ENCODE results near the gene PHLDB2.

Gene PHLDB2

GRCh38 chr3:111851511-111851954 lies 7.5 kb upstream of the PHLDB2 start:
- no peak for DNase-seq

DNA sequence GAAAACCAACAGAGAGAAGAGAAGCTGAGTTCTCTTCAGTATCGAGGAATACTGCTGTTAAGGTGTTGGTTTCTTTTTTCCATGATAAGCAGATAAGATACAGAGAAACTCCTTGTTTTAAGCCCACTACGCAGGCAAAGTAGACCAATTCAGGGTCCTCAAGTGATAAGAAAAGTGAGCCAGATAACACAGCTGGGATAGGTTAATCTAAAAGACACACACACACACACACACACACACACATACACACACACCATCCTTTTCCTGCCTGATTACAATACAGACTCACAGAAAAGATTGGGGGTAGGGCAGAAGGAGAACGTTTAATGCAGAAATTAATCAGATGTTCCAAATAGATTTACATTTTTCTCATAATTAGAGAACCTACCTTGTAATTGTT lies 6.5 kb upstream of the PHLDB2 start:
- no peak for DNase-seq

DNA sequence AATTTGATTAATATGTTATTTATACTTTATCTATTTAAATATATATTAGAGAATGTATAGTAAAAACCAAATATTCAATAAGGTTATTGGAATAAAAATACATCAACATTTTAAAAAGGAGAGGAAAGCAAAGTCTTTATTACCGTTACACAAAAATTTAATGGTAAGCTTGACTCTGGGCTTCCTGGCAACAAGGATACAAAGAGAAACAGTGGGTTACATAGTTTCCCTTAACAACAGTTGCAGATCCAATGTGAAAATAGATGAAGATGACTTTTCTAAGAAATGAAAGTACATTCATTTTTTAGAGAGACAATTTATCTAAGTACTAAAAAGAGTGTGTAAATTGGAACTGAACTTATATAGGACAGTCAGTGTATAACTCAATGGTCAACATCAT lies 6.0 kb upstream of the PHLDB2 start:
- DNase-seq = no peak

- no peak for DNase-seq
Observed at GRCh38 chr3:111854990-111855389, 4.1 kb upstream of the PHLDB2 start.

DNA sequence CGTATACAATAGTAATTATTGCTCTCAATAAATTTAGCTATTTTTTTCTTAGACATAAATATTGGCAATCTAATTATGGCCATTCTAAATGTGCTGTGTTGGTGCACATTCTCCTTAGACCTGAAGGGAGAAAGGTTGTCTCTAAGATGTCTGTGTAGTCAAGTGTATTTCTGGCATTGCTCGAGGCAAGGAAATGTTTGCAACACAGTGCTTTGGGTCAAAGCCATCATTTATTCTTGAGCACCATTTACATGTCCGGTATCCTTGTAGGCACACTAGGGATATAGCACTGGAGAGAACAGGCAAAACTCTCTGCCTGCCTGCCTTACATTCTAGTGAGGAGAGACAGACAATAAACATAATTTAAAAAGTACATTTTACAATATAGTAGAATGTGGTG lies 2.6 kb upstream of the PHLDB2 start:
- no peak for DNase-seq

- no peak for DNase-seq
Observed at GRCh38 chr3:111857474-111857873, 1.6 kb upstream of the PHLDB2 start.

GRCh38 chr3:111858642-111859041 lies 423 bp upstream of the PHLDB2 start:
- DNase-seq = no peak

GRCh38 chr3:111859974-111860859 lies 1.2 kb downstream of the PHLDB2 start:
- peak; percentile 37 for DNase-seq

DNA sequence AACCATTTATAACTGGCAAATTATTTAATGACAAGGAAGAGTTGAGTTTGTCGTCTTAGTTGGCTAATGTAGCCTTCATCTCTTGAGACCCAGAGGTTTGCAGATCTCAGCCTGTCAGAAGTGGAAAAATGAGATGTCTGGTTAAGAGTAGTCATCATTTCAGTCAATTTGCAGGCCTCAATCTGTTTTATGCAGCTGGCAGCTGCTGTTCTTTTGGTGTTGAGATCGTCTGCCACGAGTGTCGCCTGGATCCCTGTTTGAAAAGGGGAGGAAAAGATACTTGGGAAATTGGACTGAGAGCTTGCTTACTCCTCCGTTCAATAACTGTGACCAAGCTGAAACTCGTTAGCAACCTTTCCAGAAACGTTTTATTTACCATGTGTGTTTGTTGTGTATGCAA lies 2.3 kb downstream of the PHLDB2 start:
- no peak for DNase-seq

DNA sequence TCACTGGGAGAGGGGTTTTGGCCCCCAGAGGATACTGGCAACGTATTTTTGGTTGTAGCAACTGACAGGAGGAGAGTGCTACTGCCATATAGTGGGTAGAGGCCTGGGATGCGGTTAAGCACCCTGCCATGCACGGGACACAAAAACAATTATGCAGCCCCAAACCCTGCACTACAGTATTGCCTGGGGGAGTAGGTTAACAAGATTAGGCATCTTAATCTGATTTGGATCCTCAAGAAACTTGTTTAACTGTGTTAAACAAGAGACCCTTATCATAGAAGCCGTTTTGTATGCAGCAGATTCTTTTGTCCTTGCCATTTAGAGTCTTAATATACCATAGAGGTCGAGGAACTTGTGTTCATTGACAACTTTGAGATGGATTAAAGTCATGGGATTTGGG lies 3.4 kb downstream of the PHLDB2 start:
- no peak for DNase-seq

GRCh38 chr3:111862974-111863373 lies 3.9 kb downstream of the PHLDB2 start:
- DNase-seq = no peak

- DNase-seq = no peak
Observed at GRCh38 chr3:111863942-111864694, 5.1 kb downstream of the PHLDB2 start.

GRCh38 chr3:111864821-111865656 lies 6.0 kb downstream of the PHLDB2 start:
- no peak for DNase-seq

DNA sequence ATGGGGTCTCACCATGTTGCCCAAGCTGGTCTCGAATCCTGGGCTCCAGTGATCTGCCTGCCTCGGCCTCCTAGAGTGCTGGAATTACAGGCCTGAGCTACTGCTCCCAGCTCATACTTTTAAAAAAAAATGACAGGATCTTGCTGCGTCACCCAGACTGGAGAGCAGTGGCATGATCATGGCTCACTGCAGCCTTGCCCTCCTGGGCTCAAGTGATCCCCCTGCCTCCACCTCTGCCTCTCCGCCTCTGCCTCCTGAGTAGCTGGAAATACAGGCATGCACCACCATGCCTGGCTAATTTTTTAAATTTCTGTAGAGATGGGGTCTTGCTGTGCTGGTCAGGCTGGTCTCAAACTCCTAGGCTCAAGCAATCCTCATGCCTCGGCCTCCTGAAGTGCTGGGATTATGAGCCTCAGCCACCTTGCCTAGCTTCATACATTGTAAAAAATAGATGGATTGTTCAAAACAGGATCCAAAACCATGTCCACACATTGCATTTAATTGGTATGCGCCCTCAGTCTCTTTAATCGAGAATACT lies 8.9 kb downstream of the PHLDB2 start:
- DNase-seq = no peak

DNA sequence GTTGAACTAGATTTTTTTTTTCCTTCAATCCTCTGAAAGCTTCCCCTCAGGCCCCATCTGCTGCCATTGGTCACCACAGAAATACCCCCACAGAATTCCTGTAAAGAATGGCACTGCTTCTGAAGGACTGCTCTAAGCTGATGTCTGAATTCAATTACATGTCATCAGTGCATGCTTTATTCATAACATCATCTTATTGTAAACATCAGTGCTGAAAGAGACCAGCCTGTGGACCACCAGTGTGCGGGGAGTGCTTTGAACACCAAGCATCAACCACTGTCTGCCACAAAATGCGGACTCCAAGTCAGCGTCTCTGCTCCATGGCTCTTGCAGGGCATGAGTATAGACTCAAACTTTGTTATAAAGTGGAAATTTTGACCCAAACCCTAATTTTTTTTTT lies 11.6 kb downstream of the PHLDB2 start:
- no peak for DNase-seq

DNA sequence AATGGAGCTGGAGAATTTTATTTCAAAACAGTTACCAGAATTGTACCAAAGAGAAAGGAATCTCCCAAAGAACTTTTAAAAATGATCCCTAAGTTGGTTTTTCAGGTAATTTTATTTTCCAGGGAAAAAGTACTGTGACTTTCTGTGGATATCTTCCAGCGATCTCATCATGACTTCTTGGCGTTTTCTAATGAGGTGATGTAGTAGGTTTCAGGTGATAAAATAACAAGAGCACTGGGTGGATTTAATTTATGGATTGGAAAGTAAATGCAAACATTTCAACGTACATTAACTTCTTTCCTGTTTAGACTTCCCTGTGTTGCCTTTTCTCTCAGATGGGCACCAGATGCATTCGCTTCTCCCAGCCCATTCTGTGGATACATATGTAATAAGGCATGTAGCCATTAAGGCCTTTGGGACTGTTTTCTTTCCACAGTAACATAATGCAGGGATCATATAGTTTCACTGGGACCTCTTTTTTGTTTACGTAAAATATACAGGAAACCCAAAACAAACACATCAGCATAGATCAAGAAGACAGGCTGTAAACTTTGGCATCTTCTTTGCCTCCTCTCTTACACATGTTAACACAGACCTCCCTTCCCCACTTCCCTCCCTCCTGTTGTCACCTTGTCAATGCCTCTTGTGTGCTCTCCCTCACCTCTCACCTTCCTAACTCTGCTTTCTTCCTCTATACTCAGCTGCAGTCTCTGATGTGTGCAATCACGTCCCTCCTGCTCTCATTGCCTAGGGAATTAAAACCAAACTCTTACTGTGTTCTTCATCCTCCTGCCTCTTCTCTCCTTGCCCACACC lies 13.0 kb downstream of the PHLDB2 start:
- no peak for DNase-seq

GRCh38 chr3:111872979-111873378 lies 13.9 kb downstream of the PHLDB2 start:
- DNase-seq = no peak

DNA sequence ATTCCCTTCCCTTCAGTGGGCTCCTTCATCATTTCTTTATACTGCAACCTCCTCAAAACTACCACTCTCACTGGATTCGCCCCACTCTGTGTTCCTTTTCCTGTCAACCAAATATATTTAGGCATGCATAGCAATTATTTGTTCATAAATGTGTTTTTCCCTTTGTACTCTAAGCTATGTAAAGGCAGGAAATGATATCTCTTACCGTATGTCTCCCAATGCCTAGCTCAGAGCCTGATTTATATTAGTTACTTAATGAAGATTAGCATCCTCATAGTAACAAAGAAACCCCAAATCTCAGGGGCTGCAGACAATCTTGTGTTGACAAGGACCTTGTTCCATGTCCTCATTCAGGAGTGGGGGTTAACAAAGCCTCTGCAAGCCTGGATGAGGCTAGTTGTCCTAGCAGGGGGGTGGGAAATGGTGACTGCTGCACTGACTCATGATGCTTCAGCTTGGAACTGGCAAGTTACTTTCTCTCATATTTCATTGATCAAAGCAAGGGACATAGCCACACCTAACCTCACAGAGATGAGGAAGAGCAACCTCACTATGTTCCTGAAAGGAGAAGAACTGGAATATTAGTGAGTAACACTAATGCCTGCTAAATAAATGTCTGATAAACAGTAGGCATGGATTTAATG lies 15.2 kb downstream of the PHLDB2 start:
- no peak for DNase-seq

DNA sequence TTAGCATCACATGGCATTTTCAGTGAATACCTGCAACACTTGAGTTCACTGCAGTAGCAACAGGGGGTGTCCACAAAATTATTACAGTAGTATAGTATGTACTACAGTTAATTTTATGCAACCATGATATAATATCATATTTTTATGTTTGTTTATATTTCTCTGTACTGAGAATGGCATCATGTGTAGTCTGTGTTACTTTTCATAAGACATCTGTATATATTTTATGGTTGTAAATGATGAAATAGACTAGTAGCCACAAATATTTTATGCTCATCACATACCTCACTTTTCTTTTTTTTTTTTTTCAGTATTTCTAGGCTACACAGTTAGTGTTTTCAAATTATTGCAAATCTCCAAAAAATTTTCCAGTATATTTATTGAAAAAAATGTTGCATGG lies 22.4 kb downstream of the PHLDB2 start:
- no peak for DNase-seq

- DNase-seq = no peak
Observed at GRCh38 chr3:111882194-111882593, 23.1 kb downstream of the PHLDB2 start.

- DNase-seq = no peak
Observed at GRCh38 chr3:111882799-111883198, 23.7 kb downstream of the PHLDB2 start.

Measured in stimulated activated naive CD4-positive, alpha-beta T cell treated with Interleukin-2 at 50 U/mL for 16 hours (primary cell).